Stimulated activated naive CD8-positive, alpha-beta T cell treated with anti-CD3 and anti-CD28 coated beads, Interleukin-15, Interleukin-2, amounts not matched to agents 100 U/mL and 50 U/mL, for 24 hours (primary cell): ENCODE results near the gene ARL9.

ENCODE experiments used
- ATAC-seq: fragments of 150-1000 bp; cut with Tn5 transposase; one replicate; pipeline ENCODE4 v1.10.0; 2021
- DNase-seq: peaks from one replicate; pipeline ENCODE4 v3.0.0; 2021

Gene ARL9

DNA sequence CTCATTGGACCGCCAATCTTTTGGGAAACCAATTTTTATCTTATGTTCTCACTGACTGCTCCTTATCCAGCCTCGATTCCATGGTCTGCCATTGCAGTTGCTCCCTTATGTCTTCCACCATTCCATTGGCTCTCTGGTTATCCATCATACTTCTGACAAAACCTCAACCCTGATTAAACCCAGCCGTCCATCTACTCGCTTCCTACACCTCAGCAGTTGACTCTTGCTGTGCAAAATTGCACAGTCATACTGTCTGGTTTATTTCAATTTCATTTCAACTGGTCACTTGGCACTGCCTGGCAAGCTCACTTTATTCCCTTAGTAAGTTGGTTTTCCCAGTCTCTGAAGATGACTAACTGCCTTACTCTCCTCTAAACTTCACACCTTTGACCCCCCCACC is 26.2 kb downstream of the ARL9 start:
- ATAC-seq: no peak
- DNase-seq: no peak

DNA sequence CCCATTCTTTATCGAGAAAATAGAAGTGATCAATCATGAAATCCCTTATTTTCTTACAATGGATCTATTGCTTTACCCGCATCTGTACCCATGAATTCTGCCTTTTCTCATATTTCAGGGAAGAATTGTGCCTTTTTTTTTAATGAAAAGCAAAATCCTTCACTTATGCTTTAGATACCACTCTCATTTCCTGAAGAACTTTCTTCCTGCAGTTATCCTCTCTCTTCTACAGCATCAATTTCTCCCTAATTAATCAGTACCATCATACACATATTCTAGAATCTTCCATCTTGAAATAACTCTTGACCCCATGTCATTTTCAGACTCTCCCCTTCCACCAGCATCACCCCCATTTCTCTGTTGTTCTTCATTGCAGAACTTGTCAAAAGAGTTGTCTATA is 26.6 kb downstream of the ARL9 start:
- ATAC-seq (no peak), DNase-seq (no peak)

DNA sequence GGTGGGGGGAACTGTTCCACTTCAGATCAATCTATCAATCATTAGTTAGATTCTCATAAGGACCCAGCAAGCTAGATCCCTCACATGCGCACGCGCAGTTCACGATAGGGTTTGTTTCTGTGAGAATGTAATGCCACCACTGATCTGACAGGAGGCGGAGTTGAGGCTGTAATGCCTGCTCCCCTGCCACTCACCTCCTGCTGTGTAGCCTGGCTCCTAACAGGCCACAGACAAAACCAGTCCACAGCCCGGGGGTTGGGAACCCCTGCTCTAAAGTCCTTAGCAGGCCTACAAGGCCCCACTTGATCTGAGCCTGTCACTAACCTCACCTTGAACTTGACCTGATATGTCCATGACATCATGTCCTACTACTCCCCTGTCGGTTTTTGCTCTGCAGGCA is 30.3 kb downstream of the ARL9 start:
- ATAC-seq (no peak), DNase-seq (no peak)

DNA sequence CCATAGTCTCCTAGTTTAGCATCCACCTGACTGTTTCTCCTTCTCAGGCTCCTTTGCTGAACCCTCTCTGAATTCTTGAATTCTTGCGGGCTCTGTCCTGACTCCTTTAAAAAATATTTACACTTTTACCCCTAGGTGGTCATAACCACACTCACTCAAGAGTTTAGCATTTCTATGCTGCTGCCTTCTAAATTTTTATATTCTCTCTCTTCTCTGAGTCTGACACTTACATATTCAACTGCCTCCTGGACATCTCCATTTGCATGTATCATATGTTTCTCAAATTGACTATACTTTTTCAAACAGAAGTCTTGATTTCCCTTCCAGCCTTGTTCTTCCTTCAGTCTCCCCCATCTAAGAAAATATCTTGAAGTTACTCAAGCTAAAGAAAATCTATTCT is 31.6 kb downstream of the ARL9 start:
- DNase-seq: no peak

DNA sequence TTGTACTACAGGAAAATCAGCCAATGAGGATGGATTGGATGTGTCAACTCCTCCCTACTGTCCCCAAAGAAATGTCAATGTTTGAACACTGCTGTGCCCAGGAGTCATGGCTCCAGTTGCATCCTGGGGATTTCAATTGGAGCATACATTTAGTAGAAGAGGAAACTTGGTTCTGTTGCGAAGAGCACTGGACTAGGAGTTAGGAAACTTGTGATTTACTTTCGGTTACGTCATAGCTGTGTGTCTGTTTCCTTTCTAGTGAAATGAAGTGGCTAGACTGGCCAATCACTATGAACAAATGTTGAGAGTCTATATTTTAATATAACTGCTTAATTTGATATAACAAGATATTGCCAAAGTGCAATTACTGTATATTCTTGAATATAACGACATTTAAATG is 35.2 kb downstream of the ARL9 start:
- no peak for ATAC-seq

More for the DNA sequence above, 31.6 kb downstream of the ARL9 start:
- no peak for ATAC-seq

DNA sequence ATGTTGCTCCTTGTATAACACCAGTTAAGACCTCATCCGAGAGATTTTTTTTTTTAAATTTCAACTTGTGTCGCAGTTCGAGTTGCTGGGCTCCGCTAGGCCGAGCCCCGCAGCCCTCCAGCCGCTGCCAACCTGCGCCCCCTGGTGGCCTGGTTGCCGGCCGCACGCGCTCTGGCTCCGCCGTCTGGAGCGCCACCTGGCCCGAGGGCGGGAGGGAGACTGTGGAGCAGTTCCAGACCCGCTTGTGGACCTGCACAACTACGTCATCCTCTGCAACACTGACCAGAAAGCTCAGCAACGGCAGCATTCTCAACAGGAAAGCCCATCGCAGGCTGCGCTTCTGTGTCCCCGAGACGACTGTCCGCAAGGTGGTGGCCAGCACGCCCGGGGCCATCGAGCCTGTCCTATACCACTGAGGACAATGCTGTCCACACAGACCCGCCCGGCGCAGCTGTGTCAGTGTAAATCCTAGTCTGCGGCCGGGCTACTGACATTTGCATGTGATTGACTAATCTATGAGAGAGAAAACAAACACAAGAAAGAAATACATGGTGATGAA is 39.1 kb downstream of the ARL9 start:
- ATAC-seq: peak; percentile 99
- DNase-seq: peak; percentile 95

More for the DNA sequence above, 35.2 kb downstream of the ARL9 start:
- DNase-seq: no peak

DNA sequence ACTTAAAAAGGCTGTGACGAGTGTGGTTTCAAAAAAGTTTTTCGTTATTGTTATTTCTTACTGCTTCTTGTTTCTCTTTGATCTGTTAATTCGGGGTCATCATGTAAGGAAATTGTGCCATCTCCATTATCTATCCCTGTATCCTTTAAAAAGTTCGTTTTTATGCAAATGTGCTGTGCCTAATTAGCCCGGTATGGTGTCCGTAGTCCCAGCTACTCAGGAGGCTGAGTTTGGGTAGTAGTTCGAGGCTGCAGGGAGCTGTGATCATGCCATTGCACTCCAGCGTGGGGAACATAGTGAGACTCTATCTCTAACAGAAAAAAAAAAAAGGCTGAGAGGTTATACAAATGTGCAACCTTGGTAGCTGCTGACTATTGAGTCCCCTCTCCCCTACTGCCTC is 45.1 kb downstream of the ARL9 start:
- no peak for ATAC-seq

DNA sequence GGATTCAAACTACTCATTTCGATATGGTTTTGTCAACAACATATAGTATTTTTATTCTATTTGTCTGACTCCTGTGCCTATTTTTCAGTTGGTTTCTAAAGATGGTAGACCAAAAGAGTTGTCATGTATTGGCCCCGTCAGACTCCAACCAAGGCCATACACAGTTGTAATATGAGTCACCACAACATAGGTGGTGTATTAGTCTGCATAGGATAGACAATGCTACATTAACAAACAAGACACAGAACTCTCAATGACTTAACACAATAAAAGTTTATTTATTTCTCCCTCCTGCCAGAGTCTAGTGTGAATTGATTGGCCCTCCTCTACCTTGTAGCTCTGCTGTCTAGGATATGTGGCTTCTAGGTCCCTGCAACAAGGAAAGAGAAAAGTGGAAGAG is 45.9 kb downstream of the ARL9 start:
- ATAC-seq: no peak
- DNase-seq: no peak

More for the DNA sequence above, 45.1 kb downstream of the ARL9 start:
- DNase-seq: no peak

DNA sequence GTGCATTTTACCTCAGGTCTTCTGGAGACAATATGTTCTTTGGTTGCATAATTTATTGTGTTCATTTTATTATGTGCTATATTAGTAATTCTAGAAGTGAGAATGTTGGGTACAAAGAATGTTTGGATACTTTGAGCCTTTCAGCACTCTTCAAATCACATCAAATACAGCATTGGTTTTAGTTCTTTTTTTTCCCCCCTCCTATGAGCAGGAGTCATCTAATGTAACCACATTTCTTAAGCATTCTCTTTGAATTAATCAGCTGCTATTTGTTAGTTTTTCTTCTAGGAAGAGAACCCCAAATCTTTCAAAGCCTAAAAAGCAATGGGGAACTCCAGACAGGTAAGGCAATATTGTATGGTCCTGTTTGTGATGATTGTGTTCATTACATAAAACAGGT is 46.7 kb downstream of the ARL9 start:
- DNase-seq (no peak), ATAC-seq (no peak)

DNA sequence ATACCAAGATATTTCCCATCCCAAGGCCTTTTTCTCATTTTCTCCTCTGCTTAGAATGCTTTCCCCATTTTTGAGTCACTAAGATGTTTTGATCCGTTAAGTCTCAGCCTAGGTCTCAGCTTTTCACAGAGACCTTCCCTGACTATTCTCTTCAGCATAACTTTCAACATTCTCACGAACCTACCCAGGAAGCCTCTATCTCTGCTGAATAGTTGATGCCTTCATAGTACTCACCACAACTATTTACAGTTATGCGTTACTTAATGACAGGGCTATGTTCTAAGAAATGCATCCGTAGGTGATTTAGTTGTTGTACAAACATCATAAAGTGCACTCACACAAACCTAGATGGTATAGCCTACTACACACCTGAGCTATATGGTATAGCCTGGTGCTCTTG is 64.5 kb downstream of the ARL9 start:
- ATAC-seq (no peak), DNase-seq (no peak)
